Measurements from ENCODE around the gene KIZ.

KIZ gene

GRCh38 chr20:21269772-21270171 is 143.9 kb downstream of the KIZ start:
- no peak for DNase-seq (ENCODE audit: low spot score)

- peak; percentile 29 for DNase-seq (ENCODE audit: low spot score)
These were observed 144.9 kb downstream of the KIZ start for GRCh38 chr20:21270806-21271205.

GRCh38 chr20:21272279-21272678 is 146.4 kb downstream of the KIZ start:
- no peak for DNase-seq (ENCODE audit: low spot score)

DNA sequence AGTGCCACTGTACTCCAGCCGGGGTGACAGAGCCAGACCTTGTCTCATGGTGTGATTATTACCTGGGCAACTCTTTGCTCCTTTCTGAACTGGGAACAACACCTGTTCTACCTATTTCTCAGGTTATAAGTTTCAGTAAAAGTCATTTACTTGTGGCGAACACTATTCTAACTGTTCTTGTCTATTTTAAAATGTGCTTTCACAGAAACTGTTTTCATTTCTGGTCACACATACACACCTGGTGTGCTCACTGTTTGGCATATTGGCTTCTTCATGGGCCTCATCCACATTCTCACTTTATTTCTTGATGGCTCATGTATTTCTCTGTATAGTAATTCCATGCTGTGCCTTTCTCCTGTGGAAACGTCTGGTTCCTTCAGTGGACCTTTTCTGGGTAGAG is 146.8 kb downstream of the KIZ start:
- no peak for DNase-seq (ENCODE audit: low spot score)

- no peak for DNase-seq (ENCODE audit: low spot score)
These were observed 148.0 kb downstream of the KIZ start for GRCh38 chr20:21273755-21274386.

GRCh38 chr20:21278829-21279228 is 152.9 kb downstream of the KIZ start:
- DNase-seq (ENCODE audit: low spot score): no peak

- DNase-seq (ENCODE audit: low spot score): no peak
These were observed 154.0 kb downstream of the KIZ start for GRCh38 chr20:21279706-21280521.

- no peak for DNase-seq (ENCODE audit: low spot score)
These were observed 154.7 kb downstream of the KIZ start for GRCh38 chr20:21280522-21281016.

- DNase-seq (ENCODE audit: low spot score): no peak
These were observed 160.9 kb downstream of the KIZ start for GRCh38 chr20:21286775-21287174.

GRCh38 chr20:21288587-21289370 is 162.9 kb downstream of the KIZ start:
- DNase-seq (ENCODE audit: low spot score): no peak

DNA sequence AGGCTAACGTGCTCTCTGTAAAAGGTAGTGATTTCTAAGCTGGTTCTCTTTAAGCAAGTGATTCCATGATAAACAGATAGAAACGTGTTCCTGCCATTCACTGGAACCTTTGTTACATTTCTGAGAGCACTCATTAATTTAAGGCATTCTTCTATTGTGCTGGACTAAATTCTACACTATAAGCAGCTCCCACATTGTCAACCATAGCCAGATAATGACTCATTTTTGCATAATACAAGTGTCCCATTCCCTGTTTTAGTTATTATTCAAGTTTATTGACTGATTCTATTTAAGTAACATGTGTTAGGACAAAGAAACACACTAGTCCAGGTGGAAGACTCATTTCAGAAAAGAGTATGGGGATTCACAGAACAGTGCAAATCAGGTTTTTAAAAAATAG is 163.8 kb downstream of the KIZ start:
- DNase-seq (ENCODE audit: low spot score): no peak

DNA sequence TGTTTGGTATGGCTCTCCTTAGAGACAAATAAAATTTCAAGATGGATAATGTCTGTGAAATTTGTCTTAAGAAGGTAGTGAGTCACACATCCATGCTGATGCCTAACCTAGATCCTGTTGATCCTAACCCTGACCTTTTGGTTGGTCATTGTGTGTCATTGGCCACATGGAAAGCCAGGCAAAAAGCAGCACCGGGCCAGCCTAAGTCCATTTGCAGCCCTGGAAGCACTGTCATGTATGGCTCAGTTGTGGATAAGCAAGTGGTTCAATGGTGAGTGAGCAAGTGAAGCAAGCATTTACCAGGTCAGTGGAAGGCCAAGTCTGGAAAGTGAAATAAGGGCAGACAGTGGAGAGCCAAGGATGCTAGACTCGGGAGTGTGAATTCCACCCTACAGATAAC is 165.1 kb downstream of the KIZ start:
- DNase-seq (ENCODE audit: low spot score): no peak

GRCh38 chr20:21294755-21295154 is 168.9 kb downstream of the KIZ start:
- no peak for DNase-seq (ENCODE audit: low spot score)
